GM12864 (cell line): ENCODE results near the gene EPHA2.

ENCODE experiments used
- DNase-seq: peaks from one replicate; pipeline ENCODE4 v3.0.0-alpha.2; 2011; ENCODE audit warnings: low read depth
- H3K4me3 ChIP-seq: 2 replicates; pipeline ENCODE4 v1.5.1; 2011; ENCODE audit warnings: mild to moderate bottlenecking, low read depth, low read length, control low read depth
- CTCF ChIP-seq: IDR thresholded peaks from 2 replicates; pipeline ENCODE4 v1.5.1; 2011; ENCODE audit warnings: low read depth, mild to moderate bottlenecking, moderate library complexity, low read length, control low read depth, inconsistent platforms; ENCODE audit errors: missing control alignments

EPHA2 gene

GRCh38 chr1:16091296-16091695, 64.6 kb downstream of the EPHA2 start:
- no peak for TF ChIP-seq CTCF
- H3K4me3 ChIP-seq: no peak overlapping the region
- no peak for DNase-seq

GRCh38 chr1:16090076-16090826, 65.6 kb downstream of the EPHA2 start:
- no peak for TF ChIP-seq CTCF
- no peak overlapping the region for H3K4me3 ChIP-seq
- DNase-seq: no peak

GRCh38 chr1:16088996-16089395, 66.9 kb downstream of the EPHA2 start:
- H3K4me3 ChIP-seq: no peak overlapping the region
- DNase-seq: no peak
- TF ChIP-seq CTCF: no peak

GRCh38 chr1:16088351-16088911, 67.4 kb downstream of the EPHA2 start:
- DNase-seq: no peak
- no peak for TF ChIP-seq CTCF
- no peak overlapping the region for H3K4me3 ChIP-seq

GRCh38 chr1:16087733-16088132, 68.1 kb downstream of the EPHA2 start:
- DNase-seq: no peak
- TF ChIP-seq CTCF: no peak

GRCh38 chr1:16085522-16085921, 70.3 kb downstream of the EPHA2 start:
- DNase-seq: no peak

More at GRCh38 chr1:16087733-16088132, 68.1 kb downstream of the EPHA2 start:
- H3K4me3 ChIP-seq: no peak overlapping the region

More at GRCh38 chr1:16085522-16085921, 70.3 kb downstream of the EPHA2 start:
- no peak for TF ChIP-seq CTCF
- no peak overlapping the region for H3K4me3 ChIP-seq
